Mucosa of rectum (tissue), 2 donors: Measurements from ENCODE around the gene NTS.

Experiments used
- H3K27ac ChIP-seq, 2 donors: one replicate each; pipeline ENCODE4 v1.7.0; 2013; ENCODE audit warnings: inconsistent platforms in 2 of 2, low read depth in 2 of 2, low read length in 2 of 2
- H3K27me3 ChIP-seq, 2 donors: one replicate each; pipeline ENCODE4 v1.7.0; 2013; ENCODE audit warnings: low read length in 2 of 2; ENCODE audit not compliant: control insufficient read depth in 2 of 2, insufficient read depth in 2 of 2
- H3K36me3 ChIP-seq, 2 donors: one replicate each; pipeline ENCODE4 v1.7.0; 2013; ENCODE audit warnings: low read length in 2 of 2; ENCODE audit not compliant: control insufficient read depth in 2 of 2, insufficient read depth in 2 of 2
- H3K4me1 ChIP-seq, 2 donors: one replicate each; pipeline ENCODE4 v1.7.0; 2013; ENCODE audit warnings: low read length in 2 of 2, mild to moderate bottlenecking in 1 of 2; ENCODE audit not compliant: control insufficient read depth in 2 of 2, insufficient read depth in 2 of 2
- H3K4me3 ChIP-seq, 2 donors: one replicate each; pipeline ENCODE4 v1.7.0; 2013; ENCODE audit warnings: low read length in 2 of 2
- H3K9ac ChIP-seq, 2 donors: one replicate each; pipeline ENCODE4 v1.7.0; 2013; ENCODE audit warnings: low read length in 2 of 2, low read depth in 1 of 2, mild to moderate bottlenecking in 1 of 2
- H3K9me3 ChIP-seq, 2 donors: one replicate each; pipeline ENCODE4 v1.7.0; 2013; ENCODE audit warnings: low read length in 2 of 2; ENCODE audit not compliant: control insufficient read depth in 2 of 2
- donor health status: healthy.
- donor health status: Normal muscosa, but diverticular disease.

The NTS gene

DNA sequence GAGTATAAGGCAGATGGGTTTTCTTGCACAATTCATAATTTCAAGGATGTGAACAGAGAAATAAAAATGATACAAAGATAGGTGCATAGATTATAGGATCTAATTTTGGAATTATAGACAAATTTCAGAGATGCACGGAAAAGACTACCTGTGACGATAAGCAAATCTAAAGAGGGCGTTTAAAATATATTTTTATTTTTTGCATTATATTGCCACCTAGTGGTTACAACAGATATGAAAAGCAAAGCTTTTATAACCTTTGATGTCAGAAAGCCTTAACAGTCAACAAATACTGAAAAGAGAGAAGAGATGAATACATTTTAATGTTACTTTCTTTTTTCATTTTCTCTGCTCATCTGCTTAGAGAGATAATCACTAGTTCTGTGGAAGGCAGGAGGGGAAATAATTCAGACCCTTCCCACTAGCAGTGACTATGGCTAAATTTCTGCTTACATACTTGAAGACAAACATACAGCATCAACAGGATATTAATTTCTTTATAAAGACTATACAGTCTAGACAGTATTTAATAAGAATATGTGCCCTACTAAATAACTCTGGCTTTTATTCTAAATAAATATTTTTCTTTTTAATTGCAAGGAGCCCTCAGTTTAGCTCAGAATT, 46.3 kb downstream of the NTS start:
- no peak overlapping the region for H3K4me3 ChIP-seq
- no peaks in the 10 kb centered on the region for H3K9me3 ChIP-seq
- H3K9ac ChIP-seq, result no peak overlapping the region
- H3K36me3 ChIP-seq, result no peaks in the 10 kb centered on the region
- no peaks in the 10 kb centered on the region for H3K4me1 ChIP-seq
- H3K27ac ChIP-seq, result no peak overlapping the region
- no peaks in the 10 kb centered on the region for H3K27me3 ChIP-seq

- Histone ChIP-seq H3K36me3 (no peaks in the 10 kb centered on the region), H3K27ac (no peak overlapping the region), H3K27me3 (no peaks in the 10 kb centered on the region), H3K4me3 (no peak overlapping the region), H3K9me3 (no peaks in the 10 kb centered on the region), H3K4me1 (no peaks in the 10 kb centered on the region), H3K9ac (no peak overlapping the region)
These were observed 49.8 kb downstream of the NTS start for GRCh38 chr12:85923767-85924331.

- Histone ChIP-seq H3K9me3 (no peaks in the 10 kb centered on the region), H3K27ac (no peak overlapping the region), H3K4me3 (no peak overlapping the region), H3K36me3 (no peaks in the 10 kb centered on the region), H3K9ac (no peak overlapping the region), H3K27me3 (no peaks in the 10 kb centered on the region), H3K4me1 (no peaks in the 10 kb centered on the region)
These were observed 53.1 kb downstream of the NTS start for GRCh38 chr12:85927166-85927565.
